Suprapubic skin (tissue), 4 donors: ENCODE data around the gene PRSS36. TPM values are rescaled to one million over a fixed set of nuclear protein-coding genes. Genes with fewer than 3 reads are reported as not detected.

Experiments
- DNase-seq, 2 donors: peaks; one replicate each; pipeline ENCODE4 v3.0.0-alpha.2; 2019; ENCODE audit warnings: low spot score in 2 of 2
- H3K27ac ChIP-seq: fragments of 200-600 bp; sonication (generic); one replicate; pipeline ENCODE4 v1.5.1; 2019
- H3K27me3 ChIP-seq: fragments of 200-600 bp; sonication (generic); one replicate; pipeline ENCODE4 v1.5.1; 2019
- H3K36me3 ChIP-seq: fragments of 200-600 bp; sonication (generic); one replicate; pipeline ENCODE4 v1.5.1; 2019
- H3K4me1 ChIP-seq: fragments of 200-600 bp; sonication (generic); one replicate; pipeline ENCODE4 v1.5.1; 2019
- H3K4me3 ChIP-seq: fragments of 200-600 bp; sonication (generic); one replicate; pipeline ENCODE4 v1.5.1; 2019; ENCODE audit warnings: mild to moderate bottlenecking
- H3K9me3 ChIP-seq: fragments of 200-600 bp; sonication (generic); one replicate; pipeline ENCODE4 v1.5.1; 2019
- EP300 ChIP-seq: sonication (generic); formaldehyde crosslinking; IDR thresholded peaks from one replicate; pipeline ENCODE4 v1.6.1; 2017; ENCODE audit warnings: antibody characterized with exemption
- POLR2A ChIP-seq, 2 donors: fragments of 450-650 bp; IDR thresholded peaks; one replicate each; pipeline ENCODE4 v1.6.1; 2017; ENCODE audit warnings: antibody characterized with exemption in 2 of 2, mild to moderate bottlenecking in 2 of 2, moderate library complexity in 2 of 2
- POLR2AphosphoS5 ChIP-seq, 3 donors: sonication (generic); formaldehyde crosslinking; IDR thresholded peaks; one replicate each; pipeline ENCODE4 v1.6.1; 2017; ENCODE audit warnings: antibody characterized with exemption in 3 of 3
- WGBS: methylation state at CpG from one replicate; pipeline ENCODE4 v1.1.5; 2018; 5-methylcytosine and 5-hydroxymethylcytosine counted together
- total RNA-seq, 4 donors: library from RNA; depleted of rRNA; stranded (reverse); fragments of >200 nt; gene quantifications; one replicate each; pipeline ENCODE4 v1.1.0, GENCODE V29; 2016
- TF ChIP-seq, protein P1 (sequence below), 2 donors: fragments of 200-600 bp in 1 of 2; fragments of 450-650 bp in 1 of 2; sonication (generic) in 1 of 2; IDR thresholded peaks; one replicate each; pipeline ENCODE4 v1.5.1; 2016 to 2019; ENCODE audit warnings: antibody characterized with exemption in 2 of 2, mild to moderate bottlenecking in 1 of 2, moderate library complexity in 1 of 2

Gene PRSS36
- total RNA-seq, 4 donors from 2014 or later = 2.2 to 17.8 (median 8.4) TPM

DNA sequence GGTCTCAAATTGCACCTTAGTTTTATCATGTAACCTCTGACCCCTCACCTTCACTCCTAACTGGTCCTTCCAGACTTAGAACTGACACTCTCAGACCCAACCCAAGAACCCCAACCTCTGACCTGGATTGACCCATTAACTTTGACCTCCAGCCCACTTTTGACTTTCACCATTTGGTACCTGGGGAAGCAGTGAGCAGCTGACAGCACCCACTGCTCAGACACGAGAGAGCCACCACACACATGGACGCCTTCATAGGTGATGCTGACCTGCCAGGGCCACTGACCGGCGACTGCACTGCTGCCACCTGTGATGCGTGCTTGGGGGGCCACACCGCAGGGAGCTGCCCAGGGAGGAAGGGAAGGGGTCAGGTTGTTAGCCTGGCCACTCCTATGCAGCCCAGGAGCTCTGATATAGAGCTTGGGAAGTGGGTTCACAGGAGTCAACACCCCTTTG is 16.8 kb downstream of the PRSS36 start:
- no peak for TF ChIP-seq POLR2A (IDR thresholded peaks at IDR 0.05)
- TF ChIP-seq POLR2AphosphoS5 (IDR thresholded peaks at IDR 0.05) = no peak
- TF ChIP-seq EP300 = no peak
- TF ChIP-seq, protein P1, sequence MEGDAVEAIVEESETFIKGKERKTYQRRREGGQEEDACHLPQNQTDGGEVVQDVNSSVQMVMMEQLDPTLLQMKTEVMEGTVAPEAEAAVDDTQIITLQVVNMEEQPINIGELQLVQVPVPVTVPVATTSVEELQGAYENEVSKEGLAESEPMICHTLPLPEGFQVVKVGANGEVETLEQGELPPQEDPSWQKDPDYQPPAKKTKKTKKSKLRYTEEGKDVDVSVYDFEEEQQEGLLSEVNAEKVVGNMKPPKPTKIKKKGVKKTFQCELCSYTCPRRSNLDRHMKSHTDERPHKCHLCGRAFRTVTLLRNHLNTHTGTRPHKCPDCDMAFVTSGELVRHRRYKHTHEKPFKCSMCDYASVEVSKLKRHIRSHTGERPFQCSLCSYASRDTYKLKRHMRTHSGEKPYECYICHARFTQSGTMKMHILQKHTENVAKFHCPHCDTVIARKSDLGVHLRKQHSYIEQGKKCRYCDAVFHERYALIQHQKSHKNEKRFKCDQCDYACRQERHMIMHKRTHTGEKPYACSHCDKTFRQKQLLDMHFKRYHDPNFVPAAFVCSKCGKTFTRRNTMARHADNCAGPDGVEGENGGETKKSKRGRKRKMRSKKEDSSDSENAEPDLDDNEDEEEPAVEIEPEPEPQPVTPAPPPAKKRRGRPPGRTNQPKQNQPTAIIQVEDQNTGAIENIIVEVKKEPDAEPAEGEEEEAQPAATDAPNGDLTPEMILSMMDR (IDR thresholded peaks at IDR 0.05) = no peak
- peaks cover 29% of the 10 kb centered on the region for H3K36me3 ChIP-seq
- H3K27me3 ChIP-seq = no peaks in the 10 kb centered on the region
- WGBS = 88% methylated on average over 6 of the region's 6 CpGs
- peaks cover 68% of the 10 kb centered on the region for H3K4me1 ChIP-seq
- no peak overlapping the region for H3K27ac ChIP-seq
- H3K4me3 ChIP-seq = no peak overlapping the region
- H3K9me3 ChIP-seq = no peaks in the 10 kb centered on the region
- DNase-seq = no peak

DNA sequence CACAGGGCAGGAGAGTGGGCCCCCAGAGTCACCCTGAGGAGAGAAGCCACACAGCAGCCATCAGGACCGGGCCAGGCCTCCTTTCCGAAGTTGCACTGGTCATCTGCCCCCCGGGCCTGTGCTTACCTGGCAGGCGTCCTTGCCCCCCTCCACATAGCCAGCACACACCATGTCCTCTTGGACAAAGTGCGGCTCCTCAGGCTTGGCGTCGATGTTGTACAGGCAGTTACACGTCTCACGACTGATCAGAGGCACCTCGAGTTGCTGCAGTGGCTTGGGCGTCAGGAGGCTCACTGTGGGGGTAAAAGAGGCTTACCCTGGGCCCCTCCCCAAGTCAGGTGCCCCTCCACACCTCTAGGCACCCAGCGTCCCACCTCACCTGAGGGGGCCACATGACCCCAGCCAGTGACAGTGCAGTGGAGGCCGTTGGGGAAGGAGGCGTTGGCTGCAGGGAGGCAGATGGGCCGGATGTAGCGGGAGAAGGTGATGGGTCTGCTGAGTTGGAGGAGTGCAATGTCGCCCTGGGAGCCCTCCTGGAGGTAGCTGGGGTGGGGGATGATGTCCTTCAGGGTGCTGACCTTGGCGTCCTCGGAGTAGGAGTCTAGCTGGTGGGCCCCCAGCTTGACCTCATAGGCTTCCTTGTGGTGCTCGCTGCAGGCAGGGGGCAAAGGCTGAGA is 17.4 kb downstream of the PRSS36 start:
- TF ChIP-seq, protein P1 (IDR thresholded peaks at IDR 0.05) = no peak
- TF ChIP-seq EP300 (no peak), POLR2A (IDR thresholded peaks at IDR 0.05) (no peak), POLR2AphosphoS5 (IDR thresholded peaks at IDR 0.05) (no peak)
- Histone ChIP-seq H3K36me3 (peaks cover 35% of the 10 kb centered on the region), H3K9me3 (no peaks in the 10 kb centered on the region), H3K4me1 (peaks cover 71% of the 10 kb centered on the region), H3K4me3 (no peak overlapping the region), H3K27ac (peak overlapping the region; percentile 42), H3K27me3 (no peaks in the 10 kb centered on the region)
- 65% methylated on average over 16 of the region's 20 CpGs for WGBS
- DNase-seq = no peak

DNA sequence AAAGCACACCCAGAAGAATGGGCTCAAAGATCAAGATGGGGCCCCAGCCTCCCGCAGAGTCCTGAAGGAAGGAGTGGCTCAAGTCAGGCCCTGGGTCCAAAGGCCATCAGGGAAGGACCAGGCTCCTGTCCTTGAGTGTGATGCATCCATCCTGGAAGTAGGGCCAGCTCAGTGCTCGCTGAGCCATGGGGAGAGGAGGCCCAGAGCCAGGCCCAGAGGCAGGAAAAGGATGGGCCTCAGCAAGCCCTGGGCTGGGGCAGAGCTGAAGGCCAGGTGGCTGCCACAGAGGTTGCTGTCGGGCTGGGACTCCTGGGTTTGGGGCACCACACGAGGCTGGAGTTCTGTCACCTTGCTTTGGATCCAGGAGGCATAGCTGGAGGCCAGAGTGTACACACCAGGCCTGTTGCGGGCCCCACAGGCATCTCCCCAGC is 18.0 kb downstream of the PRSS36 start:
- peak overlapping the region; percentile 83 for H3K27ac ChIP-seq
- peaks cover 71% of the 10 kb centered on the region for H3K4me1 ChIP-seq
- TF ChIP-seq EP300 (no peak), POLR2A (IDR thresholded peaks at IDR 0.05) (no peak), POLR2AphosphoS5 (IDR thresholded peaks at IDR 0.05) (no peak)
- TF ChIP-seq, protein P1 (IDR thresholded peaks at IDR 0.05) = no peak
- no peaks in the 10 kb centered on the region for H3K27me3 ChIP-seq
- WGBS = 62% methylated on average over 1 of the region's 5 CpGs
- peaks cover 41% of the 10 kb centered on the region for H3K36me3 ChIP-seq
- no peaks in the 10 kb centered on the region for H3K9me3 ChIP-seq
- no peak for DNase-seq
- H3K4me3 ChIP-seq = no peak overlapping the region

DNA sequence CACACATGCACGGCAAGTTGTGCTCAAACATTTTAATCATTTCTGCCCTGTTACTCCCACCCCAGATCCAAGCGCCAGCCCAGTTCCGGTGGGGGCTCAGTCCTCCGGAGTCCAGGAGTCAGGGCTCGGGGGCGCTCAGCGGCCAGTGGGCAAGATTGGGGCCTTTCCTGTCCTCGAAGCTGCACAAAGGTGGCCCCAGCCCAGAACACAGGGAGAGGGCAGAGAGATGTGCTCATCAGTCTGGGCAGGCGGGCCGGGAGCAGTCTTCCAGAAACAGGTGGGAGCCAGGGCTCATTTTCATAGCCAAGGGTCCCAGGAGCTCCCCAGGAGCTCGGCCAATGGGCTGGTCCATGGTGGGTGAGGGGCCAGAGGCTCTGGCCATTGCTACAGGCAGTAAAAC is 18.4 kb downstream of the PRSS36 start:
- H3K9me3 ChIP-seq = no peaks in the 10 kb centered on the region
- TF ChIP-seq EP300 (no peak), POLR2A (IDR thresholded peaks at IDR 0.05) (no peak)
- DNase-seq = no peak
- H3K27me3 ChIP-seq = no peaks in the 10 kb centered on the region
- H3K27ac ChIP-seq = peak overlapping the region; percentile 83
- peaks cover 71% of the 10 kb centered on the region for H3K4me1 ChIP-seq
- H3K4me3 ChIP-seq = no peak overlapping the region
- H3K36me3 ChIP-seq = peaks cover 44% of the 10 kb centered on the region
- 62% methylated on average over 11 of the region's 11 CpGs for WGBS

DNA sequence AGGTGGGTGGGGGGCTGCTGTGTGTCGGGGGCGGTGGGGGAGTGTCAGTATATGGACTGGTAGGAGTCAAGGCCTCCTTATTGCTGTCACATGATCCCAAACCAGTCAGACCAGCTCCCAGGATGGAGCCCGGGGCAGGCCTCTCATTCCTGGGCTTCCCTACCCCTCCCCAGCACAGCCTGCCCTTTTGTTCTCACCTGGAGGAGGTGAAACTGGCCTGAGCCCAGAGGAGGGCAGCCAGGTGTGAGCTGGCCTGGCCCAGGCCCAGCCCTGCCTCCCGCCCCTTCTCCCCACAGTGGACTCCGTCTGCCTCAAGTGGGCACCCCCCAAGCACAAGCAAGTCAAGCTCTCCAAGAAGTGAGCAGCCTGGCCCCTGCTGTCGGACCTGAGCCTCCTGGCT is 19.0 kb downstream of the PRSS36 start:
- 50% methylated on average over 4 of the region's 6 CpGs for WGBS
- DNase-seq = no peak
- Histone ChIP-seq H3K27ac (peak overlapping the region; percentile 83), H3K9me3 (no peaks in the 10 kb centered on the region), H3K4me1 (peaks cover 66% of the 10 kb centered on the region), H3K4me3 (no peak overlapping the region), H3K27me3 (no peaks in the 10 kb centered on the region), H3K36me3 (peaks cover 44% of the 10 kb centered on the region)
- TF ChIP-seq, protein P1 (IDR thresholded peaks at IDR 0.05) = no peak
- no peak for TF ChIP-seq POLR2A (IDR thresholded peaks at IDR 0.05)
- TF ChIP-seq POLR2AphosphoS5 (IDR thresholded peaks at IDR 0.05) = peak in 1 of 3 donors; percentile 12
- no peak for TF ChIP-seq EP300
